ENCODE results near the gene TTLL7. TPM values are rescaled to one million over a fixed set of nuclear protein-coding genes. Genes with fewer than 3 reads are reported as not detected.
"Not testable (repeated sequence)": the region's sequence is repeated elsewhere in the genome, so short reads cannot be mapped to it uniquely, and the experiment has no call there.

The TTLL7 gene
- total and polyA plus RNA-seq, 9 of the 15 experiments (the other 6 are each of a cell fraction or from before 2014, with no cell fraction given), result 0.63 to 2.6 (median 1.7) TPM

DNA sequence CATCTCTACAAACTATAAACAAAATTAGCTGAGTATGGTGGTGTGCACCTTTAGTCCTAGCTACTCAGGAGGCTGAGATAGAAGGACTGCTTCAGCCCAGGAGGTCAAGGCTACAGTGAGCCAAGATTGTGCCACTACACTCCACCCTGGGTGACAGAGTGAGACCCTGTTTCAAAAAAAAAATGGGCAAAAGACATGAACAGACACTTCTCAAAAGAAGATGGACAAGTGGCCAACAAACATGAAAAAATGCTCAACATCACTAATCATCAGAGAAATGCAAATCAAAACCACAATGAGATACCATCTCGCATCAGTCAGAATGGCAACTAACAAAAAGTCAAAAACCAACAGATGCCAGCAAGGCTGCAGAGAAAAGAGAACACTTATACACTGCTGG is 15.0 kb downstream of the TTLL7 start:
- H3K9ac ChIP-seq (ENCODE audit: insufficient read depth in 1 of 2, low read depth in 2 of 2, low read length in 2 of 2); in situ Hi-C loops (cut with MboI); POLR2A ChIA-PET; H3K4me1 ChIP-seq (replicated peaks in 1 of 2; ENCODE audit: control insufficient read depth in 2 of 2, insufficient read depth in 2 of 2, low read length in 2 of 2); BruUV-seq (replicated peaks); H3K4me2 ChIP-seq (ENCODE audit: insufficient read depth, low read length); H3K79me2 ChIP-seq (ENCODE audit: control insufficient read depth, insufficient read depth, low read length); H3K9me3 ChIP-seq (replicated peaks; ENCODE audit: control insufficient read depth, insufficient read depth, low read depth, low read length); intact Hi-C loops (cut with micrococcal nuclease); H3K36me3 ChIP-seq (ENCODE audit: control insufficient read depth, insufficient read depth, low read length); H3K9me1 ChIP-seq (ENCODE audit: control insufficient read depth, insufficient read depth, low read length); H3K27ac ChIP-seq (ENCODE audit: extremely low read depth, low read depth, low read length); H3K27me3 ChIP-seq (ENCODE audit: control insufficient read depth in 2 of 2, insufficient read depth in 2 of 2, low read length in 2 of 2); CTCF ChIA-PET (ENCODE audit: low intra/inter-chr PET ratio); H2AFZ ChIP-seq (ENCODE audit: low read depth, low read length); ATAC-seq; H3K4me3 ChIP-seq; DNase-seq (ENCODE audit: extremely low read depth in 1 of 4, low spot score in 3 of 4); H4K20me1 ChIP-seq (replicated peaks; ENCODE audit: control insufficient read depth, insufficient read depth, low read length); FAIRE-seq: not testable (repeated sequence)
- 0% methylated on average over 1 of the region's 1 CpG for WGBS (ENCODE audit: insufficient coverage, low coverage, missing lambda C conversion rate)
- TF ChIP-seq, protein P1, sequence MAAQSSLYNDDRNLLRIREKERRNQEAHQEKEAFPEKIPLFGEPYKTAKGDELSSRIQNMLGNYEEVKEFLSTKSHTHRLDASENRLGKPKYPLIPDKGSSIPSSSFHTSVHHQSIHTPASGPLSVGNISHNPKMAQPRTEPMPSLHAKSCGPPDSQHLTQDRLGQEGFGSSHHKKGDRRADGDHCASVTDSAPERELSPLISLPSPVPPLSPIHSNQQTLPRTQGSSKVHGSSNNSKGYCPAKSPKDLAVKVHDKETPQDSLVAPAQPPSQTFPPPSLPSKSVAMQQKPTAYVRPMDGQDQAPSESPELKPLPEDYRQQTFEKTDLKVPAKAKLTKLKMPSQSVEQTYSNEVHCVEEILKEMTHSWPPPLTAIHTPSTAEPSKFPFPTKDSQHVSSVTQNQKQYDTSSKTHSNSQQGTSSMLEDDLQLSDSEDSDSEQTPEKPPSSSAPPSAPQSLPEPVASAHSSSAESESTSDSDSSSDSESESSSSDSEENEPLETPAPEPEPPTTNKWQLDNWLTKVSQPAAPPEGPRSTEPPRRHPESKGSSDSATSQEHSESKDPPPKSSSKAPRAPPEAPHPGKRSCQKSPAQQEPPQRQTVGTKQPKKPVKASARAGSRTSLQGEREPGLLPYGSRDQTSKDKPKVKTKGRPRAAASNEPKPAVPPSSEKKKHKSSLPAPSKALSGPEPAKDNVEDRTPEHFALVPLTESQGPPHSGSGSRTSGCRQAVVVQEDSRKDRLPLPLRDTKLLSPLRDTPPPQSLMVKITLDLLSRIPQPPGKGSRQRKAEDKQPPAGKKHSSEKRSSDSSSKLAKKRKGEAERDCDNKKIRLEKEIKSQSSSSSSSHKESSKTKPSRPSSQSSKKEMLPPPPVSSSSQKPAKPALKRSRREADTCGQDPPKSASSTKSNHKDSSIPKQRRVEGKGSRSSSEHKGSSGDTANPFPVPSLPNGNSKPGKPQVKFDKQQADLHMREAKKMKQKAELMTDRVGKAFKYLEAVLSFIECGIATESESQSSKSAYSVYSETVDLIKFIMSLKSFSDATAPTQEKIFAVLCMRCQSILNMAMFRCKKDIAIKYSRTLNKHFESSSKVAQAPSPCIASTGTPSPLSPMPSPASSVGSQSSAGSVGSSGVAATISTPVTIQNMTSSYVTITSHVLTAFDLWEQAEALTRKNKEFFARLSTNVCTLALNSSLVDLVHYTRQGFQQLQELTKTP (IDR thresholded peaks at IDR 0.05; ENCODE audit: low read depth in 1 of 2, partially characterized antibody in 2 of 2), result peak in 1 of 2 experiments; percentile 96

DNA sequence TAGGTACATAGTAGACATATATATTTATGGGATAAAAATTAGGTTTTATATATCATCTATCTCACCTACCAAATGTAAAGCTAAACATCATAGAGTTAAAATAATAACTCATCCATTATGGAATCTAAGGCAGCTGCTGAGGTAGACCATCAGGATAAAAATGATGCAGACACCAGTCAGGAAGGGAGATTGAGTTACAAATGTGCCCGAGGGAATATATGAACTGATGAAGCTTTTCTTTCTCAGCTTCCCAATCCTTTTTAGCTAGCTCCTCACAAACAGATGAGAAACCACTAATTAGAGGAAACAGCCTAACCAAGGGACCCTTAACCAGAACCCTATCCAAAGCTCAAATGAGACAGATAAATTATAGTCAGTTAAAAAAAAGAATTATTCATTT is 20.9 kb downstream of the TTLL7 start:
- FAIRE-seq, result no peak
- Histone ChIP-seq H3K36me3 (ENCODE audit: control insufficient read depth, insufficient read depth, low read length) (no peaks in the 10 kb centered on the region), H3K4me3 (no peak overlapping the region), H3K79me2 (ENCODE audit: control insufficient read depth, insufficient read depth, low read length) (no peaks in the 10 kb centered on the region), H3K9me3 (replicated peaks; ENCODE audit: control insufficient read depth, insufficient read depth, low read depth, low read length) (no peaks in the 10 kb centered on the region), H3K4me1 (replicated peaks in 1 of 2; ENCODE audit: control insufficient read depth in 2 of 2, insufficient read depth in 2 of 2, low read length in 2 of 2) (no peaks in the 10 kb centered on the region), H4K20me1 (replicated peaks; ENCODE audit: control insufficient read depth, insufficient read depth, low read length) (no peaks in the 10 kb centered on the region), H3K9ac (ENCODE audit: insufficient read depth in 1 of 2, low read depth in 2 of 2, low read length in 2 of 2) (no peak overlapping the region), H3K9me1 (ENCODE audit: control insufficient read depth, insufficient read depth, low read length) (no peaks in the 10 kb centered on the region), H2AFZ (ENCODE audit: low read depth, low read length) (no peak overlapping the region), H3K27me3 (ENCODE audit: control insufficient read depth in 2 of 2, insufficient read depth in 2 of 2, low read length in 2 of 2) (no peaks in the 10 kb centered on the region), H3K27ac (ENCODE audit: extremely low read depth, low read depth, low read length) (no peak overlapping the region), H3K4me2 (ENCODE audit: insufficient read depth, low read length) (no peak overlapping the region)
- no peak for TF ChIP-seq NFRKB (IDR thresholded peaks at IDR 0.05; ENCODE audit: low read depth)
- no TSS peak for BruUV-seq (replicated peaks)
- intact Hi-C loops (cut with micrococcal nuclease), result no loop called here
- in situ Hi-C loops (cut with MboI), result no loop called here
- 0% methylated on average over 1 of the region's 1 CpG for WGBS (ENCODE audit: insufficient coverage, low coverage, missing lambda C conversion rate)
- no peak for ATAC-seq
- DNase-seq (ENCODE audit: extremely low read depth in 1 of 4, low spot score in 3 of 4), result no peak
- ChIA-PET CTCF (ENCODE audit: low intra/inter-chr PET ratio) (no interaction called here), POLR2A (no interaction called here)
